ENCODE measurements around the gene CDCP1.

The CDCP1 gene

GRCh38 chr3:45037720-45038455 lies 108.3 kb downstream of the CDCP1 start:
- Histone ChIP-seq H3K27ac (ENCODE audit: low read length) (no peak overlapping the region), H3K4me3 (ENCODE audit: low read length) (no peak overlapping the region), H3K36me3 (ENCODE audit: insufficient read depth, low read depth, low read length) (no peaks in the 10 kb centered on the region), H3K27me3 (ENCODE audit: insufficient read depth, low read length) (peaks cover 46% of the 10 kb centered on the region), H3K4me1 (ENCODE audit: insufficient read depth, low read length) (peaks cover 6% of the 10 kb centered on the region; the same call in 1 of the 2 replicates), H3K9me3 (ENCODE audit: insufficient read depth, low read depth, low read length) (no peaks in the 10 kb centered on the region), H3K9ac (ENCODE audit: low read depth, low read length) (no peak overlapping the region)

DNA sequence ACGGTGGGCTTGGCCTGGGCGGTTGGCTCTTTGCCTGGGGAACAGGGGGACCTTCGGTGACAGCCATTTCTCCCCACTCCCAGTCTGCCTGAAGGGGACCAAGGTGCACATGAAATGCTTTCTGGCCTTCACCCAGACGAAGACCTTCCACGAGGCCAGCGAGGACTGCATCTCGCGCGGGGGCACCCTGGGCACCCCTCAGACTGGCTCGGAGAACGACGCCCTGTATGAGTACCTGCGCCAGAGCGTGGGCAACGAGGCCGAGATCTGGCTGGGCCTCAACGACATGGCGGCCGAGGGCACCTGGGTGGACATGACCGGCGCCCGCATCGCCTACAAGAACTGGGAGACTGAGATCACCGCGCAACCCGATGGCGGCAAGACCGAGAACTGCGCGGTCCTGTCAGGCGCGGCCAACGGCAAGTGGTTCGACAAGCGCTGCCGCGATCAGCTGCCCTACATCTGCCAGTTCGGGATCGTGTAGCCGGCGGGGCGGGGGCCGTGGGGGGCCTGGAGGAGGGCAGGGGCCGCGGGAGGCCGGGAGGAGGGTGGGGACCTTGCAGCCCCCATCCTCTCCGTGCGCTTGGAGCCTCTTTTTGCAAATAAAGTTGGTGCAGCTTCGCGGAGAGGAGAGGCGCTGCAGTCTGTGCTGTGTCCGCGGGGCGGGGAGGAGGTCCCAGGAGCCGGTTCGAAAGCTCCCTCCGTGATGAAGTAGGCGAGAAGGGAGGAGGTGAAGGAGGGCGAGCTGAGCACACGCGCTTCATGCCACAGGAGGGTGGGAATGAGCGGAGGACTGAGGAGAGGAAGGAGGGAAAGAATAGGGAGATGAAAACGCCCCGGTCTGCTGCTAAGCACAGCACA lies 110.5 kb downstream of the CDCP1 start:
- no peak overlapping the region for H3K9ac ChIP-seq (ENCODE audit: low read depth, low read length)

GRCh38 chr3:45034612-45035252 lies 111.4 kb downstream of the CDCP1 start:
- no peak overlapping the region for H3K9ac ChIP-seq (ENCODE audit: low read depth, low read length)

More for the DNA sequence above, 110.5 kb downstream of the CDCP1 start:
- Histone ChIP-seq H3K9me3 (ENCODE audit: insufficient read depth, low read depth, low read length) (no peaks in the 10 kb centered on the region), H3K36me3 (ENCODE audit: insufficient read depth, low read depth, low read length) (no peaks in the 10 kb centered on the region), H3K4me1 (ENCODE audit: insufficient read depth, low read length) (peaks cover 6% of the 10 kb centered on the region; the same call in 1 of the 2 replicates), H3K4me3 (ENCODE audit: low read length) (peak overlapping the region; percentile 60), H3K27ac (ENCODE audit: low read length) (no peak overlapping the region), H3K27me3 (ENCODE audit: insufficient read depth, low read length) (peaks cover 51% of the 10 kb centered on the region)

GRCh38 chr3:45033791-45034190 lies 112.4 kb downstream of the CDCP1 start:
- H3K4me3 ChIP-seq (ENCODE audit: low read length) = no peak overlapping the region
- no peaks in the 10 kb centered on the region for H3K36me3 ChIP-seq (ENCODE audit: insufficient read depth, low read depth, low read length)
- H3K27me3 ChIP-seq (ENCODE audit: insufficient read depth, low read length) = peaks cover 51% of the 10 kb centered on the region
- no peaks in the 10 kb centered on the region for H3K9me3 ChIP-seq (ENCODE audit: insufficient read depth, low read depth, low read length)
- peaks cover 6% of the 10 kb centered on the region; the same call in 1 of the 2 replicates for H3K4me1 ChIP-seq (ENCODE audit: insufficient read depth, low read length)
- no peak overlapping the region for H3K27ac ChIP-seq (ENCODE audit: low read length)
- no peak overlapping the region for H3K9ac ChIP-seq (ENCODE audit: low read depth, low read length)

More at GRCh38 chr3:45034612-45035252, 111.4 kb downstream of the CDCP1 start:
- Histone ChIP-seq H3K27ac (ENCODE audit: low read length) (no peak overlapping the region), H3K9me3 (ENCODE audit: insufficient read depth, low read depth, low read length) (no peaks in the 10 kb centered on the region), H3K27me3 (ENCODE audit: insufficient read depth, low read length) (peaks cover 51% of the 10 kb centered on the region), H3K4me1 (ENCODE audit: insufficient read depth, low read length) (peaks cover 6% of the 10 kb centered on the region; the same call in 1 of the 2 replicates), H3K36me3 (ENCODE audit: insufficient read depth, low read depth, low read length) (no peaks in the 10 kb centered on the region), H3K4me3 (ENCODE audit: low read length) (no peak overlapping the region)

Data from iPS-20b (cell line).